Cerebellar nuclear complex (tissue), 1 donor: ENCODE results near the gene ITGA1.

Experiments used
- DNase-seq, 2 experiments: peaks; one replicate each; lab custom pipeline; 2025; lab: John Stamatoyannopoulos, UW

The ITGA1 gene

DNA sequence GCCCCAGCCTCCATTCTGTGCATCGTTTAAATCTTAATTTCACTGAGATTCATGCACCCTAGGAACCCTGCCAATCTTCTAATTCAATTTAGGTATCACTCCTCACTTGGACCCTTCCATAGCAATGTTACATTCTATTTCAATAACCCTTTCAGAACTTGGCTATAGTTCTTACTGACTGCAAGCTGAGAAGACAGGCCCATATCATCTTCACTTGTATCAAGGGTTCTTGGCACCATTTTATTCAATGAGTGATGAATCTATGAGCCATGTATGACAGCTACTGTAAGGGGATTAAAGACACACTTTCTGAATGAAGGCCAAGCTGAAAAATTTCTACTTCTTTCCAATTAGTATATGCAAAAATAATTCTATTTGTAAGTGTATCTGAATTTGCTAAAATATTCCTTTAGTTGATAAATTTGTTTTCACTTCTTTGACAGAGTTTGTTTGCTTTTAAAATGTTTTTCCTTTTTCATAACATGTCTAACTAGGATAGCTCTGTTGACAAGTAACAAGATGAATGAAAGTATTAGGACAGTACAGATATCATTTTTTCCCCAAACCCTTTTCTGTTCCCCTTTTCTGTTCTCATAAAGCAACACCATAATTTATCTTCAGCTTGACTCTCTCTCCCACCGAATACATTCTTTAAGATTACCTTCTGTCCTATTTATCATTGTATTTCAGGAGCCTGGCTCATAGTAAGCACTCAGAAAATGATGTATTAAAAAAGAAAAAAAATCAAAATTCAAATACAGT, 211.0 kb downstream of the ITGA1 start:
- no peak for DNase-seq

DNA sequence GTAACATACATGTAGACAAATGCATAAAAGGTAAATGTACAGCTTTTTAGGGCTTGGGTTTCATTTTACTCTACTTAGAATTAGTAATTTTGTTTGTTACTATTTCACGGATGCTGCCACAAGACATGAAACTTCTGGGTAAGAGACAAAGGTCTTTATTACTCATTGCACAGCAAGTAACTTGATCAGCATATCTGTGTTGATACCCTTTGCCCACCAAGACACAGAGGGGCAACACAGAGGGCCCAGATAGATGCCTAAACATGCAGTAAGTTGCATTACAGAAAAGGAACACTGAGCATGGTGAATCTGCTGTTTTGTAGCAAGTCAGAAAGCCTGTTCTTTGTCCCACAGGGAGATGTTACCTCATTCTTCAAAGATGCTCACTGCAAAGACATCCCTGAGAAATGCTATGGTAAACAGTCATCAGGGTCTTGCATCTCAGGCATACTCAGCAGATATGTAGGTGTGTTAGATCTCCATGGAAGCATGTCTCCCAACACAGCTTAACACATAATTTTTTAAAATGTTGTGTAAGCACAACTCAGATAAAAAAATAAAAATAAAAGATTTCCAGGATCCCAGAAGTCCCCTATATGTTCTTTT, 211.7 kb downstream of the ITGA1 start:
- DNase-seq: no peak

DNA sequence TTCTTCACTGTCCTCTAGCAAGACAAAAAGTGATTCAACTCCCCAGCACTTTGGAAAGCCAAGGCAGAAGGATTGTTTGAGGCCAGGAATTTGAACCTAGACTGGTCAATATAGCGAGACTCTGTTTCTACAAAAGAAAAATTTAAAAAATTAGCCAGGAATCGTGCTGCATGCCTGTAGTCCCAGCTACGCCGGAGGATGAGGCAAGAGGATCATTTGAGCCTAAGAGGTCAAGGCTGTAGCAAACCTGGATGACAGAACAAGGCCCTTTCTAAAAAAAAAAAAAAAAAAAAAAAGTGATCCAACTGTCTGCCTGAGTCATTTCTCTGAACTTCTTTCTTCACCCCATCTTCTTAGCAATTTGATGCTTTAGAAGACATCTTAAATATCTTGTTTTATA, 213.8 kb downstream of the ITGA1 start:
- DNase-seq: no peak

DNA sequence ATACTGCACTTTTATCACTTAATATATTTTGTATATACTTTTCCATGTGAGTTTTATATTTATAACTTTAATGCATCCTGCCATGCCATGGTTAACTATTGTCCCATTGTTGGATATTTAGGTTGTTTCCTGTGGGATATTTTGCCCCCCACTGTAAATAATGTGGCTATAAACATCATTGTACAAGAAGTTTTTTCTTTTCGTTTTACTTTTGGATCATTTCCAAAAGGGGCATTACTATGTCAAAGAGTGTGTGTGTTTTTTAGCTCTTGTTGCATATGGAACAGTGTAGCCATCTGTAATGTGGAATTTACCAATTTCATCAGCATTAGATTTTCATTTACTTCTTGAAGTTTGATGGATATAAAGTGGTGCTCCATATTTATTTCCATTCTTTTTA, 214.8 kb downstream of the ITGA1 start:
- DNase-seq: no peak

DNA sequence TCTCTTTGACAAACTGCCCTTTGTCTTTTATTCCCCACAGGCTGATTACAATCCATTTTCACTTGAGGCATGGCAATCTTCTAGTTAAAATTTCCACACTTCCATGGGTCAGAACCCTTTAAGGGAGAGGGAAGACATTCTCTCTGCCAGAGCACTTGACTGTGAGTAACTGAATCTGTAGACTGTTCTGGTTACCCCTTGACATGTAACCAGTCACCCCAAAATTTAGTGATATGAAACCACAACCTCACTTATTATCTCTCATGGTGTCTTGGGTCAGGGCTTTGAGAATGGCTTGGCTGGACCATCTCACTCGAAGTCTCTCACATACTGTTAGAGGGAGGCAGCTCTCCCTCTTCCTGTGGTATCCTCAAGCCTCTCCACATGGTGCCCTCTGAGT, 215.4 kb downstream of the ITGA1 start:
- DNase-seq: no peak

DNA sequence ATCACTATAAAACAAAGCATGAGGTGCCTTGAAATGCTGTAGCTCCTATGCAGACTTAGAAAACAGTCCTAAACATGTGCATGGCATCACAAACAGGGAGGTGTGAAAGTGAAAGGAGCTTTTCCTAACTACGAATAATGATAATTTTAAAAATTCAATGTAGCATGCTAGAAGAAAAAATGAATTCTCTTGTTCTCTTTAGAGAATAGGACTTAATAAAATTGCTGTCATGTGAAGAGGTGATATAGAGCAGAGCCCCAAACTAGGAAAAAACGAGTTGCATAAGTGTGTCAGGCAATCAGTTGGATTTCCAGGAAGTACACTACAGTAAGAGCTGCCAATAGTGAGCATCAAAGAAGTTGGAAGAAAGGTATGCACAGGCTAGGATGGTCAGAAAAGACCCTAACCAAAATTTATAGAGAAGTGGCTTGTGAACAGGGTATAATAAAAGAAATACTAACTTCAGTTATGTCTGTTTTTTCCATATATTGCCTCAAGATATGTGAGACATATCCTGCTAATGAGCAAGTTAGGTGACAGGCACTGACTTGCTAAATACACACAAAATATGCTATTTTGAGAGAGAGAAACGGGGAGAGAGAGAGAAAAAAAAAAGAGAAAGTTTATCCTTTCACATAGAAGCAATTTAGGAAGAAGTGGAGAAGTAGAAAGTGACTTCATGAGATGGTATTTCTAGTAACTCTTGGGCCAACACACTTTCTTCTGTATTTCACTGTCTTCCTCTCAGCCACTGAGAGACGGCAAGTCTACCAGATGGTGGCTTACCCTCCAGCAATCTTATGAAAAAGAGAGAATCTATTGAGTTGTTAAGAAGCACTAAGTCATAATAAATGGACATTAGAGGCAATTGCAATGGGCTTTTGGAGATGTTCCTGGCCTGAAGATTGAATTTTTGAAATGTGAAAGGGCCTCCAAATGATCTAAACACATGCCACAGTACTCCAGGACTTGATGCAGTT, 219.5 kb downstream of the ITGA1 start:
- no peak for DNase-seq

DNA sequence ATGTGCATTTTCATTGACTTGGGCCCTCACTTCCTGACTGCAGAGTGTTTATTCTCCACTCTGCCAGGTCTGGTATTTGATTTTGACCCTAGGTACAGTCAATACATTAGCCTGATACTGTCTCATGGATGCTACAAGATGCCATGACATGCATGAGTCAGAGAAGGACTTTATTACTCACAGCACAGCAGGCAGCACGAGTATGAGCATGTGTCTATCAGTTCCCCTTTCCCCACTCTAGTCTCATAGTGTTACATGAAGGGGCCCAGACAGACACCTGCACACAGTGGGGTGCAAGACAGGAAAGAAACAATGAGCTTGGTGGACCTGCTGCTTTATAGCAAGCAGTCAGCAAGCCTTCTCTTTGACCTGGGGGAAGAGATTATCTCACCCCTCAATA, 221.0 kb downstream of the ITGA1 start:
- DNase-seq: no peak
